Mesenteric fat pad (tissue), 1 donor: ENCODE measurements around the gene CNTNAP5. TPM values are rescaled to one million over a fixed set of nuclear protein-coding genes. Genes with fewer than 3 reads are reported as not detected.

ENCODE experiments used
- DNase-seq: peaks from one replicate; pipeline ENCODE4 v3.0.0-alpha.2; 2020; ENCODE audit warnings: low spot score
- total RNA-seq: library from RNA; stranded (reverse); fragmentation: NEBNext Ultra II Directional; extraction: Animal tissue kit (Norgen Biotek cat#: 25700); gene quantifications from one replicate; pipeline ENCODE4 v1.2.1, GENCODE V29; 2021
- donor health status: DM: yes; HTN: yes; CAD: no.

The CNTNAP5 gene
- total RNA-seq, 1 donor from 2014 or later: not detected

GRCh38 chr2:124151691-124152090 is 126.6 kb downstream of the CNTNAP5 start:
- DNase-seq: no peak

GRCh38 chr2:124153713-124154112 is 128.6 kb downstream of the CNTNAP5 start:
- DNase-seq: no peak

- no peak for DNase-seq
Observed at GRCh38 chr2:124159166-124159565, 134.1 kb downstream of the CNTNAP5 start.

- no peak for DNase-seq
Observed at GRCh38 chr2:124161542-124161941, 136.5 kb downstream of the CNTNAP5 start.

- no peak for DNase-seq
Observed at GRCh38 chr2:124162256-124162655, 137.2 kb downstream of the CNTNAP5 start.

GRCh38 chr2:124163840-124164239 is 138.8 kb downstream of the CNTNAP5 start:
- DNase-seq: no peak

GRCh38 chr2:124165698-124166097 is 140.6 kb downstream of the CNTNAP5 start:
- no peak for DNase-seq

- no peak for DNase-seq
Observed at GRCh38 chr2:124171472-124172063, 146.5 kb downstream of the CNTNAP5 start.

GRCh38 chr2:124178719-124179118 is 153.6 kb downstream of the CNTNAP5 start:
- no peak for DNase-seq

- no peak for DNase-seq
Observed at GRCh38 chr2:124180635-124181034, 155.5 kb downstream of the CNTNAP5 start.

GRCh38 chr2:124186801-124187200 is 161.7 kb downstream of the CNTNAP5 start:
- no peak for DNase-seq

- DNase-seq: no peak
Observed at GRCh38 chr2:124187948-124188347, 162.9 kb downstream of the CNTNAP5 start.

GRCh38 chr2:124193706-124194105 is 168.6 kb downstream of the CNTNAP5 start:
- no peak for DNase-seq

- DNase-seq: no peak
Observed at GRCh38 chr2:124201713-124202112, 176.6 kb downstream of the CNTNAP5 start.

GRCh38 chr2:124209441-124209840 is 184.4 kb downstream of the CNTNAP5 start:
- no peak for DNase-seq

- no peak for DNase-seq
Observed at GRCh38 chr2:124211461-124211860, 186.4 kb downstream of the CNTNAP5 start.

GRCh38 chr2:124213977-124214587 is 189.0 kb downstream of the CNTNAP5 start:
- no peak for DNase-seq

- no peak for DNase-seq
Observed at GRCh38 chr2:124246170-124246569, 221.1 kb downstream of the CNTNAP5 start.

GRCh38 chr2:124248386-124248785 is 223.3 kb downstream of the CNTNAP5 start:
- DNase-seq: no peak

GRCh38 chr2:124250433-124250832 is 225.3 kb downstream of the CNTNAP5 start:
- no peak for DNase-seq

- no peak for DNase-seq
Observed at GRCh38 chr2:124254621-124255020, 229.5 kb downstream of the CNTNAP5 start.

- no peak for DNase-seq
Observed at GRCh38 chr2:124257120-124257519, 232.0 kb downstream of the CNTNAP5 start.

GRCh38 chr2:124258140-124258880 is 233.2 kb downstream of the CNTNAP5 start:
- no peak for DNase-seq
